ENCODE results near the gene CCDC178.

The CCDC178 gene

DNA sequence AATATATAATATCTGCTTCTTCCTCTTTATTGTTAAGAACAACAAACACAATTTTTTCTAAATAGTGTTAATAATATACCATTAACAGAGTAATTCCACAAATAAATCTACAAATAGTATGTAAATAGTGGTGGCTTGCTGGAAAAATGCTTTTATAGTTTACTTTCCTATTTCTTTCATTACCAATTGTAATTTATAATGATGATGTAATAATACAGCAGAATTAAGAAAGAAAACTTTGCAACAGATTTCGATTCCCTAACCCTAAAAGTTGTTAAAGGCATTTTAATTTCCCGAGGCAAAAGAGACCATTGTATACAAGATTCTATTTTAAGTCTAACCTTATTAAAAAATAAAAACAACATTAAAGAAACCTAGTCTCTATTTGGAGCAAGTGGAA is 307.9 kb downstream of the CCDC178 start:
- TF ChIP-seq, protein P1, sequence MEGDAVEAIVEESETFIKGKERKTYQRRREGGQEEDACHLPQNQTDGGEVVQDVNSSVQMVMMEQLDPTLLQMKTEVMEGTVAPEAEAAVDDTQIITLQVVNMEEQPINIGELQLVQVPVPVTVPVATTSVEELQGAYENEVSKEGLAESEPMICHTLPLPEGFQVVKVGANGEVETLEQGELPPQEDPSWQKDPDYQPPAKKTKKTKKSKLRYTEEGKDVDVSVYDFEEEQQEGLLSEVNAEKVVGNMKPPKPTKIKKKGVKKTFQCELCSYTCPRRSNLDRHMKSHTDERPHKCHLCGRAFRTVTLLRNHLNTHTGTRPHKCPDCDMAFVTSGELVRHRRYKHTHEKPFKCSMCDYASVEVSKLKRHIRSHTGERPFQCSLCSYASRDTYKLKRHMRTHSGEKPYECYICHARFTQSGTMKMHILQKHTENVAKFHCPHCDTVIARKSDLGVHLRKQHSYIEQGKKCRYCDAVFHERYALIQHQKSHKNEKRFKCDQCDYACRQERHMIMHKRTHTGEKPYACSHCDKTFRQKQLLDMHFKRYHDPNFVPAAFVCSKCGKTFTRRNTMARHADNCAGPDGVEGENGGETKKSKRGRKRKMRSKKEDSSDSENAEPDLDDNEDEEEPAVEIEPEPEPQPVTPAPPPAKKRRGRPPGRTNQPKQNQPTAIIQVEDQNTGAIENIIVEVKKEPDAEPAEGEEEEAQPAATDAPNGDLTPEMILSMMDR (IDR thresholded peaks at IDR 0.05; ENCODE audit: control extremely low read depth, extremely low read depth, low read depth, missing control alignments), result no peak
- DNase-seq (ENCODE audit: extremely low spot score), result no peak
- ChIA-PET POLR2A (no interaction called here), CTCF (no interaction called here)

DNA sequence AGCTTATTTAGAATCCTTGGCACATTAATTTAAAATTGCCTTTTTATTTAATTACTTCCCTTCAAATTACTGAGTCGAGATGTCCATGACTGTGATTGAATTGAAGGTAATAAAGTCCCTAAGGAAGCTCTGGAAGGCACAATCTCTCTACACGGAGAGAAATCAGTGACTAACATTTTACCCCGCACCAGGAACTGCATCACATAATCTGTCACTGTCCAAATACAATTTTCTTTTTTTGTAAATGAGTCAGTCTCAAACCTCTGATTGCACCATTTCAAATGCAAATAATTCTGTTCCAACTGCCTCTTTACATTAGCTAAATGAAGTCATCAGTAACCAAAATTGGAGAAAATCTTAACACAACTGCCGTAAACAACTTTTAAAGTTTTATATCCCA is 311.9 kb downstream of the CCDC178 start:
- POLR2A ChIA-PET, result no interaction called here
- TF ChIP-seq, protein P1 (IDR thresholded peaks at IDR 0.05; ENCODE audit: control extremely low read depth, extremely low read depth, low read depth, missing control alignments), result no peak
- DNase-seq (ENCODE audit: extremely low spot score), result no peak
- CTCF ChIA-PET, result no interaction called here

DNA sequence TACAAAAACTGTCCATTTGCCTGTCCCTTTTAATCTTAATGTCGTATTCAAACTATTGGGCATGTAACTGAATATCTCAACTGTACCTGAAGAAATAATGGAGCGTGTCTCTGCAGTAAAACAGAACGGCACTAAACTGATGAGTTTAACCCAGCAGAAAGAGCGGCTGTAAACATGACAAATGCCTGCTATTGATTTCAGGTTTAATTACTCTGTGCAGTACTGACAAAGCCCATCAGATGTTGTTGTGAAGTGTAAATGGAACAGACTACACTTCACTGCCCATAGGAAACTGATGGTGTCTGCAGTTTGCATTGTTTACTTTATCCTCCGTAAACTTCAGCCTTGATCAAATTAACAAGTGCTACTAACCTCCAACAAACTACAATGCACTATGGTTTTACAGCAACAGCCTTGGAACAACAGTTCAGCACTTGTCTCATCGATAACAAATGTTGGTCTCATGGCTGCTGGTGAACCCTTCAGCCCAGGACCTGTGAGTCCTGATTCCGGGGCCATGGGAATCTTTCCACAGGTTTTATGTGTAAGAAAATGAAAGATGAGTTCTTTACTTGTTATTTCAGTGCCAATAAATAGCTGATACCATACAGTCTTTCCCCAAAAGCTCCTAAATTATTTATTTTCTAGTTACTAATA is 316.5 kb downstream of the CCDC178 start:
- TF ChIP-seq, protein P1 (IDR thresholded peaks at IDR 0.05; ENCODE audit: control extremely low read depth, extremely low read depth, low read depth, missing control alignments), result no peak
- ChIA-PET POLR2A (no interaction called here), CTCF (interaction anchor here (1.2 to 1.9 kb wide), 2 partner anchors 8 to 9 kb away, joined by 3 to 4 read pairs; no protein-coding TSS in a partner anchor)
- DNase-seq (ENCODE audit: extremely low spot score), result no peak

DNA sequence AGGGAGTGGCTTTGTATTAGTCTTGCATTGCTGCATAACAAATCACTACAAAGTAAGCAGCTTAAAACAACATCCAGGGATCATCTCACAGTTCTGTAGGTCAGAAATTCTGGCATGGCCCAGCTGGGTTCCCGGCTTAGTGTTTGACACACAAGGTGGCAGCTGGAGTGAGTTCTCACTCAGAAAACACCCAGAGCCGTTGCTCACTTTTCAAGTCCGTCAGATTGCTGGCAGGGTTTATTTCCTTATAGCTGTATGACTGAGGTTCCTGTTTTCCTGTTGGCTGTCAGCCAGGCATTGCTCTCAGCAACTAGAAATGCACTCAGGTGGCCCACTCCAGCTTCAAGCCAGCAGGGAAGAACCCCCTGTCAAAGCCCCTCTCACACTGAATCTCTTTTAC is 324.1 kb downstream of the CCDC178 start:
- no peak for DNase-seq (ENCODE audit: extremely low spot score)
- ChIA-PET POLR2A (no interaction called here), CTCF (interaction anchor here (1.3 kb wide), 1 partner anchor 8 kb away, joined by 3 read pairs; no protein-coding TSS in a partner anchor)
- TF ChIP-seq, protein P1 (IDR thresholded peaks at IDR 0.05; ENCODE audit: control extremely low read depth, extremely low read depth, low read depth, missing control alignments), result no peak

DNA sequence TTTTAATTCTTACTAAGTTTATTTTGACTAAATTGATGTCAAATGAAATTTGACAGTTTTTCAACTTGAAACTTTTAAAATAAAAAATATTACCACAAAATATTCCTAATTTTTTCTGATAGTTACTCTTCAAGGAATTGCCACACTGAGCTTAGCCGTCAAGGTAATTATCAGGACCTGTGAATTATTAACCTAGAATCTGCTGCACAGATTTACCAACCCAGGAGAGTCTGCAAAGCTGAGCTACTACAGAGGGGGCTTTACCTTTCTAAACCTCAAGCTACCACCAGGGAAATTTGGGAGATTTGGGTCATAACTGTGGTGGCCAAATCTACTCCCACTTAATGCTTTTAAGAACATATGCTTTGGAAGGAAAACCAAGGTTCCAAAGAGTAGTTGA is 324.6 kb downstream of the CCDC178 start:
- POLR2A ChIA-PET, result no interaction called here
- CTCF ChIA-PET, result interaction anchor here (1.3 kb wide), 1 partner anchor 9 kb away, joined by 3 read pairs; no protein-coding TSS in a partner anchor
- TF ChIP-seq, protein P1 (IDR thresholded peaks at IDR 0.05; ENCODE audit: control extremely low read depth, extremely low read depth, low read depth, missing control alignments), result no peak
- DNase-seq (ENCODE audit: extremely low spot score), result no peak

DNA sequence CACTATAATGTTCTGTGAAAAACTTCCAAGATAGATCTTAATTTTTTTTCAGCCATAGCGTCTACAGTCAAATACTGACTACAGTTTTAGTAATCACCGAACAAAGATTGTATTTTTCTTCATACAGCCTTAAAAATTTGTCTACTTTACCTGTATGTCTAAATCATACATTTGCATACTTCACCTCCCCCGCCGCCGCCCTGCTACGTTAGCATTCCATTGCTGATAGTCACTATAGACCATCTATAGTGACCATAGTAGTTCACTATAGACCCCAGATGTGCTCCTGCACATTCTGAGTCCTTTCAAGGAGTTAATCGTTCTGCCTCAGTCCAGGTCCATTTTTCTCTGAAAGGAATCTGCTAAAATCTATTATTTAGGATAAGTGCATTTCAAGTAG is 325.0 kb downstream of the CCDC178 start:
- no peak for DNase-seq (ENCODE audit: extremely low spot score)
- TF ChIP-seq, protein P1 (IDR thresholded peaks at IDR 0.05; ENCODE audit: control extremely low read depth, extremely low read depth, low read depth, missing control alignments), result no peak
- POLR2A ChIA-PET, result no interaction called here
- CTCF ChIA-PET, result interaction anchor here (1.3 kb wide), 1 partner anchor 9 kb away, joined by 3 read pairs; no protein-coding TSS in a partner anchor

Measured in GM10248 (cell line).